ENCODE data around the gene USP32. TPM values are rescaled to one million over a fixed set of nuclear protein-coding genes. Genes with fewer than 3 reads are reported as not detected.

USP32 gene
- polyA plus RNA-seq, 4 donors: 10.3 to 21.9 (median 15.1) TPM

GRCh38 chr17:60145006-60145935, 246.7 kb downstream of the USP32 start:
- 42 to 49% (median 48%) methylated on average over 17 of the region's 17 CpGs for WGBS, 3 donors
- FAIRE-seq: no peak
- no peak for DNase-seq
- Histone ChIP-seq H3K4me3 (ENCODE audit: low read depth in 1 of 3, low read length in 3 of 3) (no peak overlapping the region), H3K4me1 (ENCODE audit: control insufficient read depth in 3 of 3, insufficient read depth in 2 of 3, low read depth in 1 of 3, low read length in 2 of 3) (peaks cover 0 to 5% (median 2%) of the 10 kb centered on the region in 3 donors), H3K9me3 (ENCODE audit: control insufficient read depth in 2 of 2, insufficient read depth in 1 of 2, low read depth in 1 of 2, low read length in 1 of 2) (no peaks in the 10 kb centered on the region), H3K36me3 (ENCODE audit: control insufficient read depth in 3 of 3, insufficient read depth in 2 of 3, low read depth in 1 of 3, low read length in 3 of 3) (no peaks in the 10 kb centered on the region), H3K27me3 (ENCODE audit: control insufficient read depth in 3 of 3, insufficient read depth in 3 of 3, low read length in 3 of 3) (peaks cover 2 to 84% (median 36%) of the 10 kb centered on the region in 3 donors), H3K27ac (ENCODE audit: low read depth in 1 of 3, low read length in 2 of 3) (no peak overlapping the region)

- WGBS, 3 donors: 6 to 7% (median 6%) methylated on average over 10 of the region's 10 CpGs
- Histone ChIP-seq H3K9me3 (ENCODE audit: control insufficient read depth in 2 of 2, insufficient read depth in 1 of 2, low read depth in 1 of 2, low read length in 1 of 2) (peaks cover 0 to 2% of the 10 kb centered on the region in 2 donors), H3K27ac (ENCODE audit: low read depth in 1 of 3, low read length in 2 of 3) (no peak overlapping the region), H3K27me3 (ENCODE audit: control insufficient read depth in 3 of 3, insufficient read depth in 3 of 3, low read length in 3 of 3) (peaks cover 0 to 85% (median 39%) of the 10 kb centered on the region in 3 donors), H3K4me3 (ENCODE audit: low read depth in 1 of 3, low read length in 3 of 3) (no peak overlapping the region), H3K36me3 (ENCODE audit: control insufficient read depth in 3 of 3, insufficient read depth in 2 of 3, low read depth in 1 of 3, low read length in 3 of 3) (no peaks in the 10 kb centered on the region), H3K4me1 (ENCODE audit: control insufficient read depth in 3 of 3, insufficient read depth in 2 of 3, low read depth in 1 of 3, low read length in 2 of 3) (peaks cover 0 to 11% (median 2%) of the 10 kb centered on the region in 3 donors)
- FAIRE-seq (no peak), DNase-seq (peak; percentile 82 to 86)
Observed at GRCh38 chr17:60142872-60143499, 248.9 kb downstream of the USP32 start.

GRCh38 chr17:60141111-60142018, 250.6 kb downstream of the USP32 start:
- no peak for FAIRE-seq
- Histone ChIP-seq H3K9me3 (ENCODE audit: control insufficient read depth in 2 of 2, insufficient read depth in 1 of 2, low read depth in 1 of 2, low read length in 1 of 2) (peaks cover 0 to 2% of the 10 kb centered on the region in 2 donors), H3K27ac (ENCODE audit: low read depth in 1 of 3, low read length in 2 of 3) (no peak overlapping the region), H3K36me3 (ENCODE audit: control insufficient read depth in 3 of 3, insufficient read depth in 2 of 3, low read depth in 1 of 3, low read length in 3 of 3) (no peaks in the 10 kb centered on the region), H3K4me1 (ENCODE audit: control insufficient read depth in 3 of 3, insufficient read depth in 2 of 3, low read depth in 1 of 3, low read length in 2 of 3) (peaks cover 0 to 11% (median 2%) of the 10 kb centered on the region in 3 donors), H3K4me3 (ENCODE audit: low read depth in 1 of 3, low read length in 3 of 3) (no peak overlapping the region), H3K27me3 (ENCODE audit: control insufficient read depth in 3 of 3, insufficient read depth in 3 of 3, low read length in 3 of 3) (peaks cover 0 to 86% (median 36%) of the 10 kb centered on the region in 3 donors)
- WGBS, 3 donors: 7 to 14% (median 9%) methylated on average over 51 to 52 of the region's 52 CpGs
- DNase-seq: no peak

- no peak overlapping the region for H3K27ac ChIP-seq (ENCODE audit: low read depth in 1 of 3, low read length in 2 of 3)
- WGBS, 3 donors: 8 to 15% (median 8%) methylated on average over 54 to 66 of the region's 66 CpGs
- FAIRE-seq (no peak), DNase-seq (peak; percentile 49 to 88)
- peak overlapping the region in 1 of 3 donors; percentile 18 for H3K4me3 ChIP-seq (ENCODE audit: low read depth in 1 of 3, low read length in 3 of 3)
- H3K36me3 ChIP-seq (ENCODE audit: control insufficient read depth in 3 of 3, insufficient read depth in 2 of 3, low read depth in 1 of 3, low read length in 3 of 3): no peaks in the 10 kb centered on the region
- H3K9me3 ChIP-seq (ENCODE audit: control insufficient read depth in 2 of 2, insufficient read depth in 1 of 2, low read depth in 1 of 2, low read length in 1 of 2): peaks cover 0 to 2% of the 10 kb centered on the region in 2 donors
- H3K4me1 ChIP-seq (ENCODE audit: control insufficient read depth in 3 of 3, insufficient read depth in 2 of 3, low read depth in 1 of 3, low read length in 2 of 3): peaks cover 0 to 12% (median 2%) of the 10 kb centered on the region in 3 donors
- H3K27me3 ChIP-seq (ENCODE audit: control insufficient read depth in 3 of 3, insufficient read depth in 3 of 3, low read length in 3 of 3): peaks cover 0 to 76% (median 26%) of the 10 kb centered on the region in 3 donors
Observed at GRCh38 chr17:60139438-60140285, 252.3 kb downstream of the USP32 start.

GRCh38 chr17:60138769-60139437, 253.0 kb downstream of the USP32 start:
- DNase-seq (no peak), FAIRE-seq (no peak)
- H3K9me3 ChIP-seq (ENCODE audit: control insufficient read depth in 2 of 2, insufficient read depth in 1 of 2, low read depth in 1 of 2, low read length in 1 of 2): peaks cover 0 to 2% of the 10 kb centered on the region in 2 donors
- H3K4me3 ChIP-seq (ENCODE audit: low read depth in 1 of 3, low read length in 3 of 3): no peak overlapping the region
- H3K4me1 ChIP-seq (ENCODE audit: control insufficient read depth in 3 of 3, insufficient read depth in 2 of 3, low read depth in 1 of 3, low read length in 2 of 3): peaks cover 2 to 13% (median 6%) of the 10 kb centered on the region in 3 donors
- 16 to 22% (median 21%) methylated on average over 47 to 48 of the region's 48 CpGs for WGBS, 3 donors
- H3K36me3 ChIP-seq (ENCODE audit: control insufficient read depth in 3 of 3, insufficient read depth in 2 of 3, low read depth in 1 of 3, low read length in 3 of 3): no peaks in the 10 kb centered on the region
- H3K27ac ChIP-seq (ENCODE audit: low read depth in 1 of 3, low read length in 2 of 3): no peak overlapping the region
- peaks cover 0 to 72% (median 26%) of the 10 kb centered on the region in 3 donors for H3K27me3 ChIP-seq (ENCODE audit: control insufficient read depth in 3 of 3, insufficient read depth in 3 of 3, low read length in 3 of 3)

- FAIRE-seq (no peak), DNase-seq (no peak)
- Histone ChIP-seq H3K9me3 (ENCODE audit: control insufficient read depth in 2 of 2, insufficient read depth in 1 of 2, low read depth in 1 of 2, low read length in 1 of 2) (peaks cover 0 to 2% of the 10 kb centered on the region in 2 donors), H3K4me1 (ENCODE audit: control insufficient read depth in 3 of 3, insufficient read depth in 2 of 3, low read depth in 1 of 3, low read length in 2 of 3) (peaks cover 2 to 8% (median 6%) of the 10 kb centered on the region in 3 donors), H3K36me3 (ENCODE audit: control insufficient read depth in 3 of 3, insufficient read depth in 2 of 3, low read depth in 1 of 3, low read length in 3 of 3) (no peaks in the 10 kb centered on the region), H3K27ac (ENCODE audit: low read depth in 1 of 3, low read length in 2 of 3) (no peak overlapping the region), H3K27me3 (ENCODE audit: control insufficient read depth in 3 of 3, insufficient read depth in 3 of 3, low read length in 3 of 3) (peaks cover 0 to 67% (median 26%) of the 10 kb centered on the region in 3 donors), H3K4me3 (ENCODE audit: low read depth in 1 of 3, low read length in 3 of 3) (no peak overlapping the region)
- WGBS, 3 donors: 35 to 58% (median 50%) methylated on average over 1 of the region's 1 CpG
Observed at GRCh38 chr17:60137731-60138130, 254.2 kb downstream of the USP32 start.
